HL-60 (cell line): ENCODE measurements around the gene EVI5L.

Experiments
- DNase-seq, 2 experiments: peaks; one replicate each; pipeline ENCODE4 v3.0.0-alpha.2; 2010 to 2020; ENCODE audit warnings: low read depth in 1 of 2, low spot score in 1 of 2
- H3K27ac ChIP-seq: fragments of 250-450 bp; sonication (Bioruptor Pico); replicated peaks from 2 replicates; pipeline ENCODE4 v1.5.1; 2020; ENCODE audit warnings: mild to moderate bottlenecking, moderate library complexity
- H3K27me3 ChIP-seq: fragments of 250-450 bp; sonication (Bioruptor Pico); 2 replicates; pipeline ENCODE4 v1.5.1; 2021; ENCODE audit warnings: mild to moderate bottlenecking, moderate library complexity; ENCODE audit not compliant: insufficient read depth, poor library complexity, severe bottlenecking
- H3K4me3 ChIP-seq: replicated peaks from 2 replicates; pipeline ENCODE4 v1.5.1; 2011; ENCODE audit warnings: mild to moderate bottlenecking, control low read depth, low read length; ENCODE audit not compliant: insufficient read depth
- CTCF ChIP-seq: IDR thresholded peaks from one replicate; pipeline ENCODE4 v1.5.1; 2011; ENCODE audit warnings: low read length, control low read depth, inconsistent platforms; ENCODE audit not compliant: insufficient read depth
- GABPA ChIP-seq: IDR thresholded peaks from 2 replicates; pipeline ENCODE4 v1.6.1; 2012; ENCODE audit warnings: low read depth
- POLR2AphosphoS5 ChIP-seq: IDR thresholded peaks from 2 replicates; pipeline ENCODE4 v1.6.1; 2012; ENCODE audit warnings: low read depth
- REST ChIP-seq: IDR thresholded peaks from 2 replicates; pipeline ENCODE4 v1.6.1; 2012; ENCODE audit warnings: low read depth; ENCODE audit not compliant: insufficient replicate concordance
- SPI1 ChIP-seq: IDR thresholded peaks from 2 replicates; pipeline ENCODE4 v1.6.1; 2012; ENCODE audit warnings: low read depth, mild to moderate bottlenecking, borderline replicate concordance

EVI5L gene

DNA sequence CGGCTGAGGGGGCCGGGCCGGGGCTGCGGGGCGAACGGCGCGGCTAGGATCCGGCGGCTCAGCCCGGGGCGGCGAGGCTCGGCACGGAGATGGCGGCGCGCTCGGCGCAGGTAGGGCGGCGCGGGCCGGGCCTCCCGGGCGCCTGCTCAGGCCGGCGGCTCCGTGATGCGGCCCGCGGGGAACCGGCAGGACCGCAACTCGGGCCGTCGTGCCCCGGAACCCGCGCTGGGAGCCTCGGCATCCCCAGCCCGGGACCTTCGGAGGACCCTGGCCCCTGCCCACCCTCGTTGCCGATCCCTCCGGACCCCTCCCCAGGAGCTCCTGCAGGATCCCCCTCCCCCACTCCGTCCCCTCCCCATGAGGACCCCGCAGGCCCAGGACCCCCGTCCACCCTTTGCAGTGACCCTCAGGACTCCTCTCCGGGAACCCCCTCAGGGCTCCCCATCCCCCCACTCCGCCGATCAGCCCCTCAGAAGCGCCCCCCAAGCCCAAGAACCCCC lies 304 bp downstream of the EVI5L start:
- no peak for DNase-seq
- H3K4me3 ChIP-seq, result peak overlapping the region; percentile 59
- H3K27me3 ChIP-seq, result no peaks in the 10 kb centered on the region
- H3K27ac ChIP-seq, result no peak overlapping the region
- TF ChIP-seq POLR2AphosphoS5 (no peak), GABPA (no peak), SPI1 (no peak)

GRCh38 chr19:7830823-7831222 lies 805 bp downstream of the EVI5L start:
- H3K4me3 ChIP-seq, result peak overlapping the region; percentile 59
- no peaks in the 10 kb centered on the region for H3K27me3 ChIP-seq
- TF ChIP-seq CTCF (no peak), REST (no peak), POLR2AphosphoS5 (no peak), GABPA (no peak), SPI1 (no peak)
- no peak for DNase-seq
- no peak overlapping the region for H3K27ac ChIP-seq

- no peak for TF ChIP-seq GABPA
- no peak for TF ChIP-seq REST
- TF ChIP-seq SPI1, result no peak
- no peak for TF ChIP-seq POLR2AphosphoS5
- no peak for TF ChIP-seq CTCF
- DNase-seq, result no peak
- Histone ChIP-seq H3K27ac (no peak overlapping the region), H3K4me3 (no peak overlapping the region), H3K27me3 (no peaks in the 10 kb centered on the region)
These were observed 1.4 kb downstream of the EVI5L start for GRCh38 chr19:7831452-7831851.

GRCh38 chr19:7832009-7832408 lies 2.0 kb downstream of the EVI5L start:
- no peak for DNase-seq
- no peak overlapping the region for H3K27ac ChIP-seq
- TF ChIP-seq REST, result no peak
- no peak for TF ChIP-seq POLR2AphosphoS5
- TF ChIP-seq CTCF, result no peak
- no peak for TF ChIP-seq SPI1
- no peak for TF ChIP-seq GABPA
- no peaks in the 10 kb centered on the region for H3K27me3 ChIP-seq
- H3K4me3 ChIP-seq, result no peak overlapping the region
